Mammary epithelial cell (primary cell): ENCODE data around the gene SLC28A1.

ENCODE experiments used
- EZH2 ChIP-seq: IDR thresholded peaks from 2 replicates; pipeline ENCODE4 v1.6.1; 2012; ENCODE audit warnings: low read length, inconsistent platforms, borderline replicate concordance
- TF ChIP-seq, protein P1 (sequence below), 2 donors: IDR thresholded peaks in 1 of 2; conservative IDR thresholded peaks in 1 of 2; 2 replicates each; pipeline ENCODE4 v1.5.1; 2011 to 2012; ENCODE audit warnings: inconsistent platforms in 2 of 2, low read length in 2 of 2, mild to moderate bottlenecking in 2 of 2, control low read depth in 1 of 2, low read depth in 1 of 2; ENCODE audit not compliant: insufficient read depth in 1 of 2; ENCODE audit errors: extremely low read depth in 1 of 2

DNA sequence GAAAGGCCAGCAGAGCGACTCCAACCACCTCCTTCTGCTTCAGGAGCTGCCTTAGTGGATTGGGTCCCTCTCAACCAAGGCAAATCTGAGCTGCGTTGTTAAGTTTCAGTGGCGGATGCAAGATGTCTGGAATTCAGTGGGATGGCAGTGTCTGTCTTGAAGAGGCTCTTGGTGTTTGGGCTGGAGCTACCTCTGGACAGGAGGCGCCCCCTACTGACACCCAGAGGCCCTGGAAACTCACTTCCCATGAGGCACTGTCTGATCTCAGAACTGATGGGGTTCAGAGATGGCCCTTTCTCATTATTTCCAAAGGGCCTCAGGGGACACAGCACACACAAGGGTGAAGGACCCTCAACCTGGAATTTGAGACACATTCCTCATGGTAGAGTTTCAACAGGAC, 6.0 kb upstream of the SLC28A1 start:
- TF ChIP-seq, protein P1, sequence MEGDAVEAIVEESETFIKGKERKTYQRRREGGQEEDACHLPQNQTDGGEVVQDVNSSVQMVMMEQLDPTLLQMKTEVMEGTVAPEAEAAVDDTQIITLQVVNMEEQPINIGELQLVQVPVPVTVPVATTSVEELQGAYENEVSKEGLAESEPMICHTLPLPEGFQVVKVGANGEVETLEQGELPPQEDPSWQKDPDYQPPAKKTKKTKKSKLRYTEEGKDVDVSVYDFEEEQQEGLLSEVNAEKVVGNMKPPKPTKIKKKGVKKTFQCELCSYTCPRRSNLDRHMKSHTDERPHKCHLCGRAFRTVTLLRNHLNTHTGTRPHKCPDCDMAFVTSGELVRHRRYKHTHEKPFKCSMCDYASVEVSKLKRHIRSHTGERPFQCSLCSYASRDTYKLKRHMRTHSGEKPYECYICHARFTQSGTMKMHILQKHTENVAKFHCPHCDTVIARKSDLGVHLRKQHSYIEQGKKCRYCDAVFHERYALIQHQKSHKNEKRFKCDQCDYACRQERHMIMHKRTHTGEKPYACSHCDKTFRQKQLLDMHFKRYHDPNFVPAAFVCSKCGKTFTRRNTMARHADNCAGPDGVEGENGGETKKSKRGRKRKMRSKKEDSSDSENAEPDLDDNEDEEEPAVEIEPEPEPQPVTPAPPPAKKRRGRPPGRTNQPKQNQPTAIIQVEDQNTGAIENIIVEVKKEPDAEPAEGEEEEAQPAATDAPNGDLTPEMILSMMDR (conservative IDR thresholded peaks at IDR 0.05 in 1 of 2, IDR thresholded peaks at IDR 0.05 in 1 of 2; ENCODE audit: extremely low read depth in 1 of 2, insufficient read depth in 1 of 2, low read depth in 1 of 2, low read length in 2 of 2): peak; percentile 66 to 94
- no peak for TF ChIP-seq EZH2
